ENCODE data around the gene MAPK8IP2. TPM values are rescaled to one million over a fixed set of nuclear protein-coding genes. Genes with fewer than 3 reads are reported as not detected.

The MAPK8IP2 gene
- total RNA-seq, 1 donor from 2014 or later = 7.7 TPM

- no peak overlapping the region for H3K4me3 Mint-ChIP-seq (ENCODE audit: low read depth)
- H3K9me3 Mint-ChIP-seq (ENCODE audit: low read depth) = no peaks in the 10 kb centered on the region
- DNase-seq (ENCODE audit: low spot score, unreplicated experiment) = no peak
- TF ChIP-seq CTCF (IDR thresholded peaks at IDR 0.05; ENCODE audit: unreplicated experiment) = no peak
- H3K36me3 Mint-ChIP-seq (ENCODE audit: insufficient read depth) = peaks cover 1% of the 10 kb centered on the region
- H3K27ac Mint-ChIP-seq = no peak overlapping the region
- peaks cover 27% of the 10 kb centered on the region for H3K4me1 Mint-ChIP-seq (ENCODE audit: low read depth)
- peaks cover 14% of the 10 kb centered on the region for H3K27me3 Mint-ChIP-seq
Observed at GRCh38 chr22:50625568-50626313, 25.1 kb downstream of the MAPK8IP2 start.

GRCh38 chr22:50626314-50626849, 25.8 kb downstream of the MAPK8IP2 start:
- Mint-ChIP-seq H3K27ac (no peak overlapping the region), H3K27me3 (peaks cover 8% of the 10 kb centered on the region), H3K9me3 (ENCODE audit: low read depth) (no peaks in the 10 kb centered on the region), H3K36me3 (ENCODE audit: insufficient read depth) (peaks cover 1% of the 10 kb centered on the region), H3K4me3 (ENCODE audit: low read depth) (peak overlapping the region; percentile 35), H3K4me1 (ENCODE audit: low read depth) (peaks cover 21% of the 10 kb centered on the region)
- TF ChIP-seq CTCF (IDR thresholded peaks at IDR 0.05; ENCODE audit: unreplicated experiment) = no peak
- DNase-seq (ENCODE audit: low spot score, unreplicated experiment) = no peak

GRCh38 chr22:50626850-50627641, 26.5 kb downstream of the MAPK8IP2 start:
- no peak for DNase-seq (ENCODE audit: low spot score, unreplicated experiment)
- H3K4me3 Mint-ChIP-seq (ENCODE audit: low read depth) = peak overlapping the region; percentile 75
- no peak overlapping the region for H3K27ac Mint-ChIP-seq

GRCh38 chr22:50627642-50628542, 27.3 kb downstream of the MAPK8IP2 start, which contains the start of gene ARSA:
Gene ARSA (minus strand): TSS chr22:50628152. CDS start chr22:50627779, 373 bp downstream.
- Mint-ChIP-seq H3K27ac (peak within 1 kb of the TSS; percentile 89), H3K4me1 (ENCODE audit: low read depth) (peaks cover 11% of the 10 kb centered on the region), H3K27me3 (peaks cover 6% of the 10 kb centered on the region), H3K36me3 (ENCODE audit: insufficient read depth) (peaks cover 1% of the 10 kb centered on the region), H3K4me3 (ENCODE audit: low read depth) (peak within 1 kb of the TSS; percentile 86), H3K9me3 (ENCODE audit: low read depth) (no peaks in the 10 kb centered on the region)
- TF ChIP-seq CTCF (IDR thresholded peaks at IDR 0.05; ENCODE audit: unreplicated experiment) = no peak
- peak; percentile 51 for DNase-seq (ENCODE audit: low spot score, unreplicated experiment)

More at GRCh38 chr22:50626850-50627641, 26.5 kb downstream of the MAPK8IP2 start:
- Mint-ChIP-seq H3K4me1 (ENCODE audit: low read depth) (peaks cover 14% of the 10 kb centered on the region), H3K36me3 (ENCODE audit: insufficient read depth) (peaks cover 1% of the 10 kb centered on the region), H3K9me3 (ENCODE audit: low read depth) (no peaks in the 10 kb centered on the region), H3K27me3 (peaks cover 6% of the 10 kb centered on the region)
- TF ChIP-seq CTCF (IDR thresholded peaks at IDR 0.05; ENCODE audit: unreplicated experiment) = no peak

All from progenitor cell of endocrine pancreas (in vitro differentiated cells).